Activated naive CD4-positive, alpha-beta T cell treated with Interleukin-2 at 50 U/mL for 16 hours (primary cell): Measurements from ENCODE around the gene BRF1.
"Not testable (repeated sequence)": the region's sequence is repeated elsewhere in the genome, so short reads cannot be mapped to it uniquely, and the experiment has no call there.

ENCODE experiments used
- DNase-seq: peaks from one replicate; pipeline ENCODE4 v3.0.0-alpha.2; 2020

Gene BRF1

DNA sequence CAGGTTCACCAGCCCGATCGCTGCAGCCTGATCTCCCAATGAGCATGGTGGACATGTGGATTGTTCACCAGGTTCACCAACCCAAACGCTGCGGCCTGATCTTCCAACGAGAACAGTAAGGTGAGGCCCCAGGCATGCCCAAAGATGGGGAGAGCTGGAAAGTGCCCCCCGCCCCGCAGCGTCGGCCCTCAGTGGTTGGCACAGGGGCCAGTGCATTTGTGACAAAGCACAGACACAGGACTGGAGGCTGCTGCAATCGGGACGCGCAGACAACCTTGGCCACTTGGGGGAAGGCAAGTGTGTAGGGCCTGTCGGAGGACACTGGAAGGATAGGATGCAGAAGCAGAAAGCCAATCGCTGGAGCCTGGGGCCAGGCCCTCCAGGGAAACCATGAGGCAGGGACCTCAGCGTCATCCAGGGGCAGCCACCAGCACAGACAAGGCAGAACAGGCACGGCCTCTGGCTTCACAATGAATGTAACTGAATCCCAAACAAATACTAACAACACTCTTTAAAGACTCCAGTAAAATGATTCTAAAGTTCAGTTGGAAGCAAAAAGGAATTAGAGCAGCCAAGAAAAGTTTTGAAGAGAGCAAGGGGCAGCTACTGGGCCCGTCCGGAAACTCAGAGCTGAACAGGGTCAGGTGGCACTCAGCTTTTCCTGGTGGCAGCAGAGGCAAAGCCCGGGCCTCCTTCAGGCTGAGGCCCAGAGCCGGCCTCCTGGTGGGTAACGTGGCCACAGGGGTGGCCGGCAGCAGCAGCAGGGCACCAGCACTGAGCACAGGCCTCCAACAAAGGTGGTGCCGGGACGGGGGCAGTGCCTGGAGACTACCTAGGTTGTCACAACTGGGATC lies 13.3 kb downstream of the BRF1 start:
- DNase-seq, result no peak

DNA sequence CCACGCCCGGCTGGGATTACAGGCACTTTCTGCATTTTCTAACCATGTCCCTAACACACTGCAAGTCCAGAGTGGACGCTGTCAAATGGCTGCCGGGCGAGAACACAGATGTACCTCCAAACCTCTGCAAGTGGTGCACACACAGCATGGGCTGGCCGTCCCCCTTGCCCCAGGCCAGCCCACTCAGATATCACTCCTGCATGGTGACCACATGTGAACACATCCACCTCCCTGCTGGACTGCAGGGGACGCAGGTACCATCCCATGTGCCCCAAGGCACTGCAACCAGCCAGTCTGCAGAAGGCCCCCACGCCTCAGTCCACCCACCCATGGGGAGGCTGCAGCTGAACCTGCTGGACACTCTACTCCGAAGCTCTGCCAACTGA lies 14.0 kb downstream of the BRF1 start:
- DNase-seq, result no peak

DNA sequence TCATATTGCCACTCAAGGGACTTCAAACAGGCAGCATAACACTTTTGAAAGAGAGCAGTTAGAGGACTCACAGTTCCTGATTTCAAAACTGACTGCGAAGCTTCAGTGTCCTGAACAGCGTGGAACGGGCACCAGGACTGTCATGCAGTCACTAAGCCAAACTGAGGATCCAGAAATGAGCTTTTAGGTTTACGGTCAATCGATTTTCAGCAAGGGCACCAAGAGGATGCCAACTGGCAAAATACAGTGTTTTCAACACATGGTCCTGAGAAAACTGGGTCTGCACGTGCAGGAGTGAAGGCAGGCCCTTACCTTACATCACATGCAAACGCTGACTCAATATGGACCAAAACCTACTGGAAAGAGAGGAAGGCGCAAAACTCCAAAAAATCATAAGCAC lies 15.6 kb downstream of the BRF1 start:
- DNase-seq, result no peak

DNA sequence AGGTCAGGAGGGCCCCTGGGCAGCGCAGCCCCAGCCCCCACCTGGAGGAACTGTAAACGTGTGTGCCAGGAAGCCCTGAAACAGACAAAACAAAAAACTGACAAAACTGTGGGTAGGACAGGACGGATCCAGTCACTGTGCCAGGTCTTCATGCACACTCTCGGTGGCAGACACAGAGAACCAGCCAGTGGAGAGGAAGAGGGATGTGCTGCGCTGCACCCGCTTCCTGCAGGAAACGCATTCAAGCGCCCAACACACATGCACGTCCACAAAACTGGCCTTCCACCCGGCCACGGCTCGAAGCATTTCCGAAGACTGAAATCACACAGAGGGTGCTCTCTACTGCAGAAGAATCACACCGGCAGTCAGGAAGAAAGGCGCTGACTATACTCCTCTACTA lies 16.9 kb downstream of the BRF1 start:
- DNase-seq, result no peak

DNA sequence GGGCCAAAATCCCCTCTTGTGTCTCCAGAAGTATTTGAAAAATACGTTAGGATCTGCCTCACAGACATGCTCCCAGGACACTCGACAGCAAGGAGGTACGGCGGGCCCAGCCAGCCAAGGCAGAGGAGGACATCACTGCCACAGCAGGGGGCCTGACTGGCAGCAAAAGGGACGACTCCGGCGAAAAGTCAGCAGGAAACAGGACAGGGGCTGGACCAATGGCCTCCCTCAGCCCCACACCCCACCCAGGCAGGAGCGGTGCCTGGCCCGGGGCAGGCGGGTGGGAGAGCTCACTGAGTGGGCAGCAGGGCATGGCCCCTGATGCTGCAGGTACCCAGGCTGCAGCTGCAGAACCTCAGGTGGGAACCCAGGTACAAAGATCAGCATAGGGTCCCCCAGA lies 17.8 kb downstream of the BRF1 start:
- no peak for DNase-seq

DNA sequence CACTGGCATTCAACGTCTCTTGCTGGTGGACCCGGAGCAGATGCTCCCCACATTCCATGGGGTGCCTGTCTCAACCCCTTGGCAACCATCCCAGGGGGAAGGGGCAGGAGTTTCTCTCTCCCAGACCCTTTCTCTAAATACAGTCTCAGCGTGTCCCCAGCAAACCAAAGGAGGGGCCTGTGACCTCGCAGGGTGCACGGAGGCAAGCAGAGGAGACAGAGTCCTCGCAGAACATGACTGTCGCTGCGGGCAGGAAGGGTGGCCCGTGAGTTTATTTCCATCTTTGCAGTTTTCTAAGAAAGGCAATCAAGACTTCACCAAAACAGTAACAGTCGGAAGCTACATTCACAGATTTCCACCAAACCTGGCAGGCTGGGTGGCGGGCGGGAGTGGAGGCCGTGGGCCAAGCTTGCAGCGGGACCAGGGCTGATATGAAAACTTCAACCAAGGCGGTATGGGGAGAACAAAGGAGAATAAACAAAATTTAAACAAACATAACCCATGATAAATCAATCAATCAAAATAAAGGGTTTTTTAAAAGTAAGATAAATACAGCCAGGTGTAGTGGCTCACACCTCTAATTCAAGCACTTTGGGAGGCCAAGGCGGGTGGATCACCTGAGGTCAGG lies 18.6 kb downstream of the BRF1 start:
- no peak for DNase-seq

DNA sequence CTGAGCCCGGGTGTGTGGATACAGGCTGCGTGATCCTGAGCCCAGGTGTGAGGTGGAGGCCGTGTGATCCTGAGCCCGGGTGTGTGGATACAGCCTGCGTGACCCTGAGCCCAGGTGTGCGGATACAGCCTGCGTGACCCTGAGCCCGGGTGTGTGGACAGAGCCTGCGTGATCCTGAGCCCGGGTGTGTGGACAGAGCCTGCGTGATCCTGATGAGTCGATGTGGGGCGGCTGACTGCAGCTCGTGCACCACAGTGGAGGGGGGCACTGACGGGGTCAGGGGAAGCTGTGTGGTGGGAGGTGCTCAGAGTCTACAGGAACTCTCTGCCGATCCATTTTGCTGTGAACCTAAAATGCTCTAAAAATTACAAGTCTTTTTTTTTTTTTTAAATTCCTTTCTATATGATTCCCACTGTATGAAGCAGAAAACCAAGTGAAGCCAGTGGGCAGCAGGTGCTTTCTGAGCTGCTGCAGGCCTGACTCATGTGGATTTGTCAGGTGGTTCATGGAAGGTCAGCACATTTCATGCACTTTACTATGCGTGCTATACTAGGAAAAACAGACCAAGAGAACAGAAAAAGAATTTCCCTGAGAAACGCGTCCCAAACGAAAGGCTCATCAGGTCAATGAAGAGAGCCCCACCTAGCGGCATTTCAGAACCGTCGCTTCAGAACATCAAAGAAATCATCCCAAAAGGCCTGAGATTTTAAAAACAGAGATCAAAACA lies 19.3 kb downstream of the BRF1 start:
- no peak for DNase-seq

DNA sequence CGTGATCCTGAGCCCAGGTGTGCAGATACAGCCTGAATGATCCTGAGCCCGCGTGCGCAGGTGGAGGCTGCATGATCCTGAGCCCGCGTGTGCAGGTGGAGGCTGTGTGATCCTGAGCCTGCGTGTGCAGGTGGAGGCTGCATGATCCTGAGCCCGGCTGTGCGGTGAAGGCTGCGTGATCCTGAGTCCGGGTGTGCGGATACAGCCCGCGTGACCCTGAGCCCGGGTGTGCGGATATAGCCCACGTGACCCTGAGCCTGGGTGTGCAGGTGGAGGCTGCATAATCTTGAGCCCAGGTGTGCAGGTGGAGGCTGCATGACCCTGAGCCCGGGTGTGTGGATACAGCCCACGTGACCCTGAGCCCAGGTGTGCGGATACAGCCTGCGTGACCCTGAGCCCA lies 20.3 kb downstream of the BRF1 start:
- DNase-seq, result no peak

DNA sequence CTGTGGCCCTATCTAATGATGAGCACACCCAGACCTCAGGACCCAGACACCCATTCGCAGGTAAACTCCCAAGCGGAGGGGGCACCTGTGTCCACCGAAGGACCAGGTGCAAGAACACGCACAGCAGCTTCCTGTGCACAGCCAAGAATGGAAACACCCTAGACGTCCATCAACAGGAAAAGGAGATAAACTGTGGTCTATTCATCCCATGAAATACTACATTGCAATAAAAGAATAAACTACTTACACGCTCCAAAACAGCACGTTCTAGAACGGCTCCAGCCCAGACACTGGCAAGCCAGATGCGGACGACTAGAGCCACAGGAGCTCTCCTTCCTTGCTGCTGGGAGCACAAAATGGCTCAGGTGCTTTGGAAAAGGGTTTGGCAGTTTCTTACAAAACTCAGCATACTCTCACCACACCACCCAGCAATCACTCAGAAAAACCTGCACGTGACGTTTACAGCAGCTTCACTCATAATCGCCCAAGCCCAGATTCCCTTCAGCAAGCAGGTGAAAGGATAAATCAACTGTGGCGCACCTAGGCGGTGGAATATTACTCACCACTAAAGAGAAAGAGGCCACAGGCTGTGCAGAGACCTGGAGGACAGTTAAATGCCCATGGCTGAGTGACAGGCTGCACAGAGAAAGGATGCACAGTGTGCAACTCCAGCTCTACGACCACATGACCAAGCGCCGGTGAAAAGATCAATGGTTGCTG lies 21.0 kb downstream of the BRF1 start:
- DNase-seq, result no peak

DNA sequence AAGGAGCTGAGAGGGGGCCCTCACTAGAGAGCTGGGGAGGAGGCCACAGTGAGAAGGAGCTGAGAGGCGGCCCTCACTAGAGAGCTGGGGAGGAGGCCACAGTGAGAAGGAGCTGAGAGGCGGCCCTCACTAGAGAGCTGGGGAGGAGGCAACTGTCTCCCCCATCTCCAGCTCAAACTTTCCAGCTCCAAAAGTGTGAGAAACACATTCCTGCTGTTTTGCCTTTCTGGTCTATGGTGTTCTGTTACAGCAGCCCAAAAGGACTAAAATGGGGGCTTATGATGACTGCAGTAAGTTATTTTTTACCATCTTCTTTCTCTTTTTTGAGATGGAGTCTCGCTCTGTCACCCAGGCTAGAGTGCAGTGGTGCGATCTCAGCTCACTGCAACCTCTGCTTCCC lies 23.4 kb downstream of the BRF1 start:
- DNase-seq, result not testable (repeated sequence)

DNA sequence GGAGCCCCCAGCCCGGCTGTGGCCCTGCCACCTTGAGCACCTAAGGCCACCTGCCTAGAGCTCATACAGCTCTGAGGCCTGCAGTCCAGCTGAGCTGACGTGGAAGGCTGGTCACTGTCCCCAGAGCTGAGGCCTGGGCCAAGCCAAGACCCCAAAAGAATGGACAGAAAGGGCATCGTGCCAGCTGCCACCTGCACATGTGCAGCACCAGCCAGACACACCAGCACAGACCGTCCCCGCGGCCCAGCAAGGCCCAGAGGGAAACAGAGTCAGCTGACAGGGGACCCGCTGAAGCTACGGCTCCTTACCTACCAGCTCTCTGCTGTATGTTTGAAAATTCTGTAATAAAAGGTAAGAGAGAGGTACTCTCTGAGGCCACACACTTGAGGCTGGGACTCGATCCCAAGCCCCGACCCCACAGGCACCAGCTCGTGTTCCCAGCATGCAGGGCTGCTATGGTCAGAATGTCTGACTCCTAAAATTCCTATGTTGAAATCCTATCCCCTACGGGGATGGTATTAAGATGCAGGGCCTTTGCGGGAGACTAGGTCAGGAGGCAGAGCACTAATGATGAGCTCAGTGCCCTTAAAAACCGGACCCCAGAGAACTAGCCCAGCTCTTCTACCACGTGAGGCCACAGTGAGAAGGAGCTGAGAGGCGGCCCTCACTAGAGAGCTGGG lies 25.4 kb downstream of the BRF1 start:
- no peak for DNase-seq

DNA sequence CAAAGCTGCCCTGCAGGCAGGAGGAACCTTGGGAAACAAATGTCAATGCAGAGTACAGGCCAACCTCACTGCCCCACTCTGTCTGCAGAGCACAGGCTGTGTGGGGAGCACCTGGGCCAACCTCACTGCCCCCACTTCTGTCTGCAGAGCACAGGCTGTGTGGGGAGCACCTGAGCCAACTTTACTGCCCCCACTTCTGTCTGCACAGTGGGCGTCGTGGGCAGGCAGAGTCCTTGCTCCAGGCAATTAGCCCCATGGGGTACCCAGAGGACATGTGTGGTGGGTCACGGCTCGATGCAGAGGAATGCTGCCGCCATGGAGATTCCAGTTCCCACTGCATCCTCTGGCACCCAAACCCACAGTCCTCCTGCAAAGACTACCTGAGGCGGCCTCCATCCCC lies 26.2 kb downstream of the BRF1 start:
- no peak for DNase-seq

DNA sequence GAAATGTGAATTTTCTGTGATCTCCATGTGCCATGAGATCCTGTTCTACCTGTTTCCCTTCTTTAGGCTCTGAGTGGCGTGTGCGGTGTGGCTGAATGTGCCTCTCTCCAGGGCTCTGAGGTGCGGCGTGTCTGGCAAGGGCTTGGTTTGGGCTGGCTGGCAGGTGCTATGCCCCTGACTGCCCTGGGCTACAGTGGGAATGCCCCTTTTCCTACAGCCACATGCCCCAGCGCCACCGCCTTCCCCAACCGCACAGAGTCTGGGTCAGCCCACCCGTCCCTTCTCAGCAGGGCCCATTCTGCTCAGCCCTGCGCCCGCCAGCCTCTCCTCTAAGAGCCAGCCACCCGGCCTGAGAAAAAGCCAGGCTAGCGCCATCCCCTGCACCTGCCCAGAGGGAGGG lies 27.7 kb downstream of the BRF1 start:
- no peak for DNase-seq

DNA sequence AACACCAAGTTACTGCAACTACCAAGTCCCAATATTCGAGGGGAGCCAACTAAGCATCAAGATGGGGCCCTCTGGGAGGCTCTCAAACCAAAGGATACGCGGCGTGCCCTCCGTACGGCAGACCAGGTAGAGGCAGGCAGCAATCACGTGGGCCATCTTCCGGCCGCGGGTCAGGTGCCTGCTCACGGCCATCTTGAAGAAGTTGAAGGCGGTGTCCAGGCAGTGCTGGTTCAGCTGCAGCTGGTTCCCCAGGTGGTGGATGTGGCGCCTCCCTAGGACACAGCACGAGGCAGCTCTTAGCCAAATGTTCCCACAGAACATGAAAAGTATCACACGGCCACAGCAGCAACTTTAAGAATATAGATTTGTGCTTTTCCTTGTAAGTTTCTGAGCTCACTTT lies 28.2 kb downstream of the BRF1 start:
- DNase-seq, result no peak

DNA sequence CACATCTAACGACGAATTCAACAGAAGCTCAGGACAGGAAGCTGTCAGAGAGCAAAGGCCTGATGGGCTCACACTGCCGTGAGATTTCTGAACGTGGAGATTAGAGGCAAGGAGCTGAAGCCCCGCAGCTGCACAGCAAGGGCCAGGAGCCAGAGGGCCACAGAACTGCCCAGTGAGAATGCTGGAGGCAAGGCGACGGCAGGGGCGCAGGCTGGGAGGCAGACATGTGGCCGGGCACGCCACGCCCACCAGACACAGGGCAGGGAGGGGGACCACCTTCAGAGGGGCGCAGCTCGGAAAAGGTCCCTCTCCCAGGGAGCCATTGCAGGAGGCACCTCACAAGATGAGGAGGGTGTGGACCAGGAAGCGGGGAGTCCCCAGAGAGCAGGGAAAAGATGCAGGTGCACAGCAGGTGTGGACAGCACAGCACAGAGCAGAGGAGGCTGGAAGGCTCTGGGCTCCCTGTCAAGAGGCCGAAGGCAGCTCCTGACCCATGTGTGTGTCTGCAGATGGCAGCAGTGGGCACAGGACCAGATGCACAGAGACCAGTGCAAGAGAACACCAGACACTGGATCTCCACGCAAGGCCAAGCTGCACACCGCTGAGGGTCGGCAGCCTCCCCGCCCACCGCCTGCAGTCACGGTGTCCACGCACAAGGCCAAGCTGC lies 29.4 kb downstream of the BRF1 start:
- no peak for DNase-seq

DNA sequence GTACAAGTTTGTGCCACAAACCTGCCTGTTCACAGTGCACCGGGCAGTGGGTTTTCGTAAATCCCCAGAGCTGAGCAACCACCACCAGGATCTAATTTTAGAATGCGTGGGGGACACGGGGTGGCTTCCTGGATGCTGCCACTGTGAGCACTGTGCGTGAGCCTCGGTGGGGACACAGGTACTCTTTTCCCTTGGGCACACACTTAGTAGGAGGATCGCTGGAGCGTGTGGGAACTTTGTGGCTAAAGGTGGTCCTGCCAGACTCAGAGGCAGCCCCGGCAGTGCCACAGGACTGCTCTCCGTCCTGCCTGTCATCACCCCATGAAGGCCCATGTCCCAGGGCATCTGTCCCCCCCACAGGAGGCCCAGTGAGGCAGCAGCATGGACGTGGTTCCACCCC lies 31.4 kb downstream of the BRF1 start:
- DNase-seq, result no peak

DNA sequence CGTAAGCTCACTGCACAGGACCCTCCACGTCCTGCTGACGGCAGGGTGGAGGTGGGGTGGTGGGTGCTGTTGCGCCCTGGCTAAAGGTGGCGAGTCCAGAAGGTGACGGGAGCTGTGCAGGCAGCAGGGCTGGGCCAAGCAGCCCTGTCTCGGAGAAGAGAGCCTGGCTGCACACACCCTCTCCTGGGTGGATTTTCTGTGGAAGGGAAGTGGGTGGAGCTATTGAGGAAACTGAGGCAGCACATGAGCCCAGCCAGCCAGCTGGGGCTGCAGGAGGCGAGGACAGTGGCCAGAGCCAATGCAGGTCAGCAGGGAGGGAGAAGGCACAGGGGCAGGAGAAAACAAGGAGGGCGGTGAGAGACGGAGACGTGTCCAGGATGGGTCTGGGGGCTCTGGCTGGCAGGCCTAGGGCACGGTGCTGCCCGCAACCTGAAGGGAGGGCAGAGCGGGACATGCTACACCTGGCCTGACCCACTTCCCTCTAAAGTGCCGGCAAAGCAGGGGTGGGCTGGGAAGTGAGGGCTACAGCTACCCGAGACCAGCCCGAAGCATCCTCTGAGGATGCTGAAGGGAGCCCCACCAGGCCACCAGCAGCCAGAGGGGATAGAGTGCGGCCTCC lies 32.0 kb downstream of the BRF1 start:
- no peak for DNase-seq

DNA sequence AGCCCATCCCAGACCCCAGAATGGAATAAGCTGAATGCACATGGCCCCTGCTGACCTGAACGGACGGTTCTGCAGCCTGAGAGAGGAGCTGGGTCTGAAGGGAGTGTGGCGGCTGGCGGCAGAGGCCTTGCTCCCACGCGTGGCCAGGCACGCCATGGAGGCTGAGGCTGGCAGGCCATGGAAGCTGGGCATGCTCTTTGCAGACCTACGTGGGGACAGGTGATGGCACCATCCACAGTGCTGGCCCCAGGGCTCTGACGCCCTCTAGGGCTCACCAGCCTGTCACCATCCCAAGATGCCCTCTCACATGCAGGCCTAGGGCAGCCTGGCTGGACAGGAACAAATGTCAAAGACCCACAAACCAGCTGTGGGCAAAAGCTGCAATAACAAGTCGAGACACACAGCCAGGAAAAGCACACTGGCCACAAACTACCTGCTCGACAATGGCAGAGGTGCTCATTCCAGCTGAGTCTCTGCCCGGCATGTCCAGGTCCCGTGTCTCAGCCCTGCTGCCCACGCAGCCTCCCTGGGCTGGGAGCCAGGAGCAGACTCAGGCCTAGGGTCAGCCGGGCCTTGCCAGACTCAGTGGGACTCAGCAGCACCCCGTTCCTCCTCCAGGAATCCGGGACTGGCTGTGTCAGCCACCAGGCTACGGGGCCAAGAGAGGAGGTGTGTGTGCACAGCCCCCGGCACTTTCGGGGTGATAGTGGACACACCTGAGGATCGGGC lies 32.8 kb downstream of the BRF1 start:
- DNase-seq, result no peak

DNA sequence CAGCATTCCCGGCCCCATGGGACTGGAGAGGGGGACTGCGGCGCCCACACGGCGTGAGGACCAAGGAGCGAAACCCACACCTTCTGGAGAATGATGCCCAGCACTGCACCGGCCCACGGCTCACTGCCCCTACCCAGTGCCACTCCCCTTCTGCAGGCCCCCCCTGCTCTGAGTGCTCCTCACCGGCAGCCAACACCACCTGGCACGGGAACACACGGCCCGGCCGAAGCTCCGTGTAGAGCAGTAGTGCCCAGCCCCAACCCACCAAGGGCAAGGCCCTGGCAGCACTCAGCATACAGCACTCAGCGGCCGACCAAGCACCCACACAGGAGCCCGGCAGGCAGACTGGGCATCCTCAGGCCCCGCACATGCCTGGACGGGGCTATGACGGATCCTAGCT lies 39.0 kb downstream of the BRF1 start:
- no peak for DNase-seq

DNA sequence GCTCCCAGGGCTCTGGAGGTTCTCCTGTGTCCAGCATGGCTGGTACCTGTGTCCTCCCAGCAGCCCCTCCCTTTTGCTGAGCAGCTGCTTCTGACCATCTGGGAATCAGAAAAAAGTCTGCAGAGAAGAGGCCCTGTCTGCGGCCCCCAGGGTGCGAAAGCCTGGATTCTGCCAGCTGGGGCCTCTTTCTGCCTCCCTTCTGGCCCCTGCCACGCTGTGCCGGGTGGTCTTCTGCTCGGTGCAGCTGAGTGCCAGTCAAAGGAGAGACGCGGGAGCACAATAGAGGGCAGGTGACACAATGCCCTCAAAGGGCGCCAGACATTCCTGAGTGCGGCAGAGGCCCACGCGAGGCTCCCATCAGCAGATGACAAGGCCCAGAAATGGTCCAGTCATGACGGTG lies 39.8 kb downstream of the BRF1 start:
- DNase-seq, result no peak

DNA sequence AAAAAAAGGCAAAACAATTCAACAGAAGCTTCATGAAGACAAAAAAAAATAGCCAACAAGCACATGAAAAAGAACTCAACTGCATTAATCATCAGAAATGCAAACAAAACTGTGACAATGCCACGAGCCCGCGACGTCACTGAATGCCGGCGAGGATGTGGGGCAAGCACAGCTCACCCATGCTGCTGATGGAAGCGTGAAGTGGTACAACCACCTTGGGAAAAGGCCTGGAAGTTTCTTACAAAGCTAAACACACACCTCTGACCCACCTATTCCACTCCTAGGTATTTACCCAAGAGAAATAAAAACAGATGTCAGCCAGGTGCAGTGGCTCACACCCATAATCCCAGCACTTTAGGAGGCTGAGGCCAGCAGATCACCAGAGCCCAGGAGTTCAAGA lies 42.0 kb downstream of the BRF1 start:
- no peak for DNase-seq
